NOMO-1 (cell line): ENCODE data around the gene PKN1.
"Not testable (repeated sequence)": the region's sequence is repeated elsewhere in the genome, so short reads cannot be mapped to it uniquely, and the experiment has no call there.

Experiments used
- DNase-seq, 2 experiments: peaks; one replicate each; lab custom pipeline; 2025; ENCODE audit not compliant: unreplicated experiment in 2 of 2; lab: John Stamatoyannopoulos, UW

The PKN1 gene

DNA sequence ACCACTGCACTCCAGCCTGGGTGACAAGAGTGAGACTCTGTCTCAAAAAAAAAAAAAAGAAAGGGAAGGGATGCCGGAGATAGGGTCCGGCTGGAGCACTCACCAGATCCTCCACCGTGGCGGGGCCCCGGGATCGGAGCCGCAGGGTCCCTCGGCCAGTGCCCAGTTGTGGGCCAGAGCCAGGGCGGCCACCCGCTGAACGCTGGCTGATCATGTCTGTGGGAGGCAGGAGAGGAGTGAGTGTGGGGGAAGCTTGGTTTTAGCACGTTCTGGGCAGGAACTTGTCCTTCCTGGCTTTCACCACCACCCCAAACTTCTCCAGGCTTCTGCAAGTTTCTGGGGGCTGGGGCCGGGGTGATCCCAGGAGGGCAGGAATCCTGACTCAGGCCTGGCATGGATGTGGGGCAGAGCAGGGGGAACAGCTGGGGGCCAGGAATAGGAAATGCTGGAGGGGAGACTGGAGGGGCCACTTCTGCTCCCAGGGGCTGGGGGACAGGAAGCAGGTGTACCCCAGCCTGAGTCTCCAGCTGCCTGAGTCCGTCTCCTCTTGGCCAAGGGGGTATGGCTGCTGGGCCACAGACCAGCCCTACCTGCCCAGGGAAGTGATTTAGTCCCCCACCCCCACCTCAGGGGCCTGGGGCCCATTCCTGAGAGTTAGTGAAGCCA, 46.3 kb downstream of the PKN1 start:
- no peak for DNase-seq

DNA sequence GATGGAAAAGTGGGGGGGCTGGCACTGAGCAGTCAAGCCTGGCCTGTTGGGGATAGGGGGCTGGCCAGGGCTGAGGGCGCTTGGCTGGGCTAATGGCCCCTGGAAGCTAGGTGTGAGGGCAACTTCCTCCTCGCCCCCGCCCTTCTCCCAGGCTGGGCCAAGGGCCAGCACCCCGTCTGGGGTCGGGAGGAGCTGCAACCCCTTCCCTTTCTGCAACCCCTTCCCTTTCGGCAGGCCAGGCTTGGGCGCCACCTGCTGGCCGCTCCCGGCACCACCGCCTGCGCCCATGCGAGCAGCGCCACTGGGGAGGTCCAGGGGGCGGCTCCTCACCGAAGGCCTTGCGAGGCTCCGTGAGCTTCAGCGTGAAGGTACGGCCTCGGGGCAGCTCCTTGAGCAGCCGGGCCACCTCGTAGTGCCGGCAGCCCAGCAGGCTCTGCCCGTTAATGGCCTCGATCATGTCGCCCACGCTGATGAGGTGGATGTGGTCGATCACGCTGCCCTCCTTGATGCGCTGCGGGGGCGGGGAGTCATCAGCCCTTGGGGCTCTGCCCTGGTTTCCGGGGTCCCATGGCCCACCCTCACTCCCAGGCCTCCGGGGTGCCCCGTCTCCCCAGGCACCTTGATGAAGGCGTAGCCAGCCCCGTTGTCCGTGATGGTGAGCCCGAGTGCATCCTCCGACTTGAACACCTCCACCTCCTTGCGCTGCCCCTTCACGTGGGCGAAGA, 47.0 kb downstream of the PKN1 start:
- peak; percentile 30 to 53 for DNase-seq

DNA sequence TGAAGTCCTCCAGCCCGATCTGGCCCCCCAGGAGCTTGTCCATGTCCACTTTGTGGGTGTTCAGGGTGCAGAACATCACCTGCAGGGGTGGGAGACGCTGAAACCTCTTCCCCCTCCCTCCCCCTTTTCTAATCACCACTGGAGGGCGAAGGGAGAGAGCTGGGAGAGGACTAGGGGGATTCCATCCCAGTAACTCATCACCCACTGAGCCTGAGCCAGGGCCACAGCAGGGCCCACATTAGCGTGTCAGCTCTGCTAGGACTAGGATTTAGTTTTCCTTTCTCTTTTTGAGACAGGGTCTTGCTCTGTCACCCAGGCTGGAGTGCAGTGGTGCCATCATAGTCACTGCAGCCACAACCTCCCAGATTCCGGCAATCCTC, 47.6 kb downstream of the PKN1 start:
- DNase-seq: no peak

DNA sequence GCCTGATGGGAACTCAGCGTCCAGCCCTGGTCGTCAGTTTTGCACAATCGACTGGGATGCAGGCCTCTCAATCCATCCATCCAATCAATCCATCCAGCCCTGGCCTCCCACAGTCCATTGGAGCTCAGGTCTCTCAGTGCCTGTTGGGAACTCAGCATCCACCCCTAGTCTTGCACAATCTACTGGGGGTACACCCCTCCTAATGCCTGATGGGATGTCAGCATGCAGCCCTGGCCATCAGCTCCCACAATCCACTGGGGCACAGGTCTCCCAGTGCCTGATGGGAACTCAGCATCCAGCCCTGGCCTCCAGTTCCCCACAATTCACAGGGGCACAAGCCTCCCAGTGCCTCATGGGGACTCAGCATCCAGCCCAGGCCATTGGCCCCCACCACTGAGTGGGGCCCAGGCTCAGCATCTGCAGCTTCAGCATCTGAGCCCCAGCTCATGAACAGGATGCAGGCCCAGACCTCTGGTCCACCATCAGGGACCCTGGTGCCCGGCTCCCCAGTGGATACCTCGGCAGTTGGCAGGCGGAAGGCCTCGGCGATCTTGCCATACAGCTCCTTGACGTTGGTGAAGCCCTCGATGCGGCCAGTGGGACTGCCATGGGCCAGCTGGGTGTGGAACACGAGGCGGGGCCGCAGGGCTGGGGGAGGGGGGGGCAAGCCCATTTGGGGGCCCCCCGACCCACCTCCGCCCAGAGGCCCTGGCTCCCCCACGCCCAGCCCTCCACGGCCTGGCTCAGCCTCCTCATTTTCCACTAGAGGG, 49.3 kb downstream of the PKN1 start:
- no peak for DNase-seq

DNA sequence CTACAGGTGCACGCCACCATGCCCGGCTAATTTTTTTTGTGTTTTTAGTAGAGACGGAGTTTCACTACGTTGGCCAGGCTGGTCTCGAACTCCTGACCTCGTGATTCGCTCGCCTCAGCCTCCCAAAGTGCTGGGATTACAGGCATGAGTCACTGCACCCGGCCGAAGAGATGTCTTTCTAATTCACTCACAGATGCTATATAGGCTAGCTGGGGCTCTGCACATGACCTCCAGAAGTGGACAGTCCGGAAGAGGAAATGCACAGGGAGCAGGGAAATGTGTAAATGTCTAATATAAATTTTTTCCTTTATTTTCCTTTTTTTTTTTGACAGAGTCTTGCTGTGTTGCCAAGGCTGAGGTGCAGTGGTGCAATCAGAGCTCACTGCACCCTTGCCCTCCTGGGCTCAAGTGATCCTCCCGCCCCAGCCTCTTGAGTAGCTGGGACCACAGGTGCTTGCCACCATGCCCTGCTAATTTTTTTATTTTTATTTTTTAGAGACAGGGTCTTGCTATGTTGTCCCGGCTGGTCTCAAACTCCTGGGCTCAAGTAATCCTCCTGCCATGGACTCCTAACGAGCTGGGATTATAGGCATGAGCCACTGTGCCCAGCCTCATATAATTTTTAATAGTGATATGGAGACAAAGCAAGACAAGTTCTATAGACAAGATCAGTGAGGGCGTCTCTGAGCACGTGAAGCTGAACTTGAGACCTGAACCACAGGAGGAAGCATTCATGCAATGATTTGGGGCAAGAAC, 54.4 kb downstream of the PKN1 start:
- DNase-seq: no peak

DNA sequence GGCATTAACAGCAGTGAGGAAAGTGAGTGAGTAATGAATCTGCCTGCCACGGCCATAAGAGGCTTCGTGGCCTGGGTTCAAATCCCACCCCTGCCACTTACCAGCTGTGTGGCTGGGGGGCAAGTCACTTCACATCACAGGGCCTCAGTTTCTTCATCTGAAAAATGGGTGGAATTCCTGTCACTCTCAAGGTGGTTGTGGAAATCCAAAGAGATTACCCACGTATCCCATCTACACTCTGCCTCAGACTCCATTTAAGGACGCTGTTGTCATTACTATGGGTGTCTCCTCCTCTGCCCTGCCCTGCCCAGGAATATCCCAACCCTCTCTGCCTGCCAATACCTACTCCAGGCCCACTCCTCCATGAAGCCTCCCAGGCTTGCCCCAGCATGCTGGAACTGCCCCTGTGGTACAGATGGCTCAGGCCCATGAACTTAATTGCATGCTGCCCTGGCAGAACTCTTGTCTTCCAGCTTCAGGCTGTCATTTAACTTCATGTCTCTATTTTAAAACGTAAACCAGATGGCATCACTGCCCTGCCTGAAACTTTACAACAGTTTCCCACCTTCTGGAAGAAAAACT, 59.7 kb downstream of the PKN1 start:
- DNase-seq: no peak

DNA sequence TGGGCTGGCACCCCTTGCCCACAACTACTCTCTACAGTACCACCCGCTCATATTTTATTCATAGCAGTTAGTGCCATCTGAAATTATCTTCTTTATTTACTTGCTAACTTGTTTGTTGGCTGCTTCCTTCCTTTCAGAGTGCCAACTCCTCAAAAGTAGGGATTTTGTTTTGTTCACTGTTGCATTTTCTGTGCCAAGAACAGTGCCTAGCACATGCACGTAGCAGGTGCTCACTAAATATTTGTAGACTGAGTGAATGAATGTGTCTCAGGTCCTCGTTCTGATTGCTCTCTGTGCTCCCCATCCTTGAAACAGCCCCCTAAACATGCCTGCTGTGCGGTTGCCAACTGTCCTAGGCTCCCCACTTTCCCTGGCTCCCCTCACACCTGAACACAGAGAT, 61.3 kb downstream of the PKN1 start:
- DNase-seq: no peak

DNA sequence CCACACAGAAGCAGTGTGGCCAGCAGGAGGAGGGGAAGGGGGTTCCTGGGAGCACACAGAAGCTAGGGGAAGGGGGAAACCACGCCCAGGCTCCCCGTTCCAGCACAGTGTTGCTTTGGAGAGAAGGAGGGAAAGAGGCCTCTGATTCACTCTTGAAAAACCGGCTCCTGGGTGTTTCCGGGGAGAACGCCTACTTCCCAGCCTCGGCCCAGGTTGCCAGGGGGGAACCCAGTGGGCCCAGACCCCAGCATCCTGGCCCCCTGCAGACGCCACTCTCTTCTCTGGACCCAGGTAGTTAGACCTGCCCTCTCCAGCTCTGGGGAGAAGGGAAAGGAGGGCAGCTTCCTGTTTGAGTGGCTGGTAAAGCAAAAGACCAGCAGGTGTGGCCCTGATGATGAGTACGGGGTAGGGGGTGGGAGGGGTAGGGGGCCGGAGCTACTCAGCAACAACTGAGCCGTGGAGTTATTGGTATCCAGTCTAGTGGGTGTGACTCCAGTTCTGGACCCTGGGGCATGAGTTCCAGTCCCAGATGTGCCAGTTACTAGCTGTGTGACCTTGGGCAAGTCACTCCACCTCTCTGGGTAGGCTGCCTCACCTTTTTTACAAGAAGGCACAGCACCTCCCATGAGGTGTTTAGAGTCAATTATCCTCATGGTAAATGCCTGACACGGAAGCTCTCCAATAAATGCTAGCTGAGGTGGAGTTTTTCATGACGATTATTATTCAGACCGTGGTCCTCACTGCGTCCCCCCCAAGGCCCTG, 62.0 kb downstream of the PKN1 start:
- DNase-seq: no peak

DNA sequence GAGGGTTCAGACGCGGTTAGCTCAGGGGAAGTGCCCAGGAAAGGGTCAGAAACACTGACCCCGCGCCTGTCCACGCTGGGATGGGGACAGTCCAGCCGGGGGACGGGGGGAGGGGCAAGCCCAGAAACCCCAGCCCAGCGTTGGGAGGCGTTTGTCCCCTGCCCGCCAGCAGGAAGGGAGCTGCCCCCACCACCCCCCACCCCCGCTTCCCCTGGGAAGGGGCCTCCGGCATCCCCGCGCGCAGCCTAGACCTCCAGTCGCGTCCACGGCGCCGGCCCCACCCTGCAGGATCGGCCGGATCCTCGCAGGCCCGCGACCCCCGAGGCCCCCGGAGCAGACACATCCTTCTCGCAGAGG, 62.5 kb downstream of the PKN1 start:
- DNase-seq: no peak

DNA sequence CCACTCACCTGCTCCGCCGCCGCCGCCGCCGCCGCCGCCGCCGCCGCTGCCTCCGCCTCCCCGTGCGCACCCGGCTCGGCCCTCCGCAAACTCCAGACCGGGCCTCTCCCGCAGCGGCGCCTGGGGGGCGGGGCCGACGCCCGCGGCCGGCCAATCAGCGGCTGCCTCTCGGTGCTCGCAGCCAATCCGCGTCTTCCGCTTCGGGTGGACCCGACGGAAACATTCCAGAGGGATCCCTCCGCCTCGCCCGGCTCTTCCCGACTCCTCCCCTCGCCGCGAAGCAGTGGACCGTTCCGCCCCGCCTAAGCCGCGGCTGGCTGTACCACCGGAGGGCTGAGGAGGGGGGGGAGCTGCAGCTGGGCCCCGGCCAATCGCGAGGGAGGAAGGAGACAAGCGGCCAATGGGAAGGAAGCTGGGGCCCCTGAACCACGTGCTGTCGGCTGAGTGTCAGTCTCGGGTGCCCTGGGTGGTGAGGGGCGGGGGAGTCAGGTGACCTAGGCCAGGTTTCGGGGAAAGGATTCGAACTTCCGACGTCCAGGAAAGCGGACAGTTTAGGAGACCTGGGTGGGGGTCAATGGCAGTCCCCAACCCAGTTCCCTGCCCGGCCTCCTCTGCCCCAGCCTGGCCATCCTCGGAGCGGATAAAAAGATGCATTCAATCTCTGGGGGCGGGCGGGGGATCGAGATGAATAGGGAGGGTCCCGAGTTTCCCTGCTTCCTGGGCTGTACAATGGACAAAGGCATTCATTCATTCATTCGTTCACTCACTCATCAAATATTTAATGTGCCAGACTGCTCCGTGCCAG, 63.1 kb downstream of the PKN1 start, which contains the start of gene GIPC1:
Gene GIPC1 (minus strand): TSS at position 99 of the 805 bp plus-strand sequence. CDS start 13,151 bp downstream, outside the sequence.
- DNase-seq: peak; percentile 84 to 90

DNA sequence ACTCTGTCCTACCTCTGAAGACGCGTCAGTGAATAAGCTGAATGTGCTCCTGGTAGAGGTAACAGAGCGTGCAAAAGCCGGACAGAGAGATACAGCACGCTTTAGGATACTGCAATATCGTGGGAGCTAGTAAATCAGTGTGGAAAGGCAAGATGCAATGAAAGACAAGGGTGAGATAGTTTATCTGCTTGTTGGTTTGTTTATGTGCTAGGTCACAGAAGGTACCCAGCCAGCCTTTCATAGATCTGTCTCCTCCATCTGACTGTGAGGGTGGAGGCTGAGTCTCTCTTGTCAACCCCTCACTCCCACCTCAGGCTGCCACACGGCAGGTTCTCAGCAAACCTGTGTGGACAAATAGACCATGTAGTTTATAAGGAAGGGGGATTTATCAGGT, 63.7 kb downstream of the PKN1 start:
- DNase-seq: no peak

DNA sequence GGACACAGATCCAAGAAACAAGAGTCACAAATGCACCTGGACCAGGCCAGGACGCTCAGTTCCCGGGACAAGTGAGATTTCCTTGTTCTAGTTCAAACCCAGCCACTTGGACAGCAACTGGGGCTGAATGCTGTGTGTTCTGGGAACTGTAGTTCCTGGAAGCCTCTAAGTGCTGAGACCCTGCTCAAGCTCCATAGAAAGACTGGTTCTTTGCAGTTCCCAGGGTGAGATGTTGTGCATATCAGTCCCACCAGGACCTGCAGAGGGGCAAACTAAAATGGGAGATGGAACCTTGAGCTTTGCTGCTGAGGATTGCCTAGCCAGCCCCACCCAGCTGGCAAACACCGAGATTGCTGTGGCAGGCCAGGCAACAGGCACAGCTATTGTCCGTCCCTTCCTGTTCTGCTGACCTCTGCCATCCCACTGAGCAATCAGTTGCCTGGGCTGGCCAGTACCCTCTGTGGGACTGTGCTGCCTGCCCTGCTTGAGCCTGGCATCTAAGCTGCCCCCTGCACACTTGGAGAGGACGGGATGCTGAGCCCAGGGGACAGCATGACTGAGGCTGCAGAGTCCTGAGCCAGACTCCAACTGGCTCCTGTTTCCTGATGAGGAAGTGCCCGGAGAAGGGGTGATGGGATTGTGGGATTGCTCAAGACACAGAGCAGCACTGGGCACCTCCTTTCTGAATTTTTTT, 64.3 kb downstream of the PKN1 start:
- no peak for DNase-seq

DNA sequence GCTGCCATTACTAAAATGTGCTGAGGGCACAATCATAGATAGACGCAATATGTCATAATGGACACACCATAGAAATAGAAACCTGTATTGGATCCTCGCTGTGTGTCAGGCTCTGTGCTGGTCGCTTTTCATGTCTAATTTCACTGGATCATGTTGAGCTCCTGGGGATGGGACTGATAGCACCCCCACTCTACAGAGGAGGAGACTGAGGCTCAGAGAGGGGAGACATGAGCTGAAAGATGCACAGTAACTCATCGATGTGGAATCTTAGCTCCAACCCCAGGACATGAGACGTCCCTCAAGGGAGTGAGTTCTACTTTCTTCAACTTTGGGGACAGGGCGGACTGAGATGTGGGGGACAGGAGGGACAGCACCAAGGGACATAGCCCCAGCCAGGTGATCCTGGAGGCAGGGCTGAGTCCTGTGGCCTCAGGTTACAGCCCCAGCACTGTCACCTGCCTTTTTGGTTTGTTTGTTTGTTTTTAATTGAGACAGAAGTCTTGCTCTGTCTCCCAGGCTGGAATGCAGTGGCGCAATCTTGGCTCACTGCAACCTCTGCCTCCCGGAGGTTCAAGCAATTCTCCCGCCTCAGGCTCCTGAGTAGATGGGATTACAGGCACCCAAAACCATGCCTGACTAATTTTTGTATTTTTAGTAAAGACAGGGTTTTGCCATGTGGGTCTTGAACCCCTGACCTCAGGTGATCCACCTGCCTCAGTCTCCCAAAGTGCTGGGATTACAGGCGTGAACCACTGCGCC, 69.4 kb downstream of the PKN1 start:
- no peak for DNase-seq

DNA sequence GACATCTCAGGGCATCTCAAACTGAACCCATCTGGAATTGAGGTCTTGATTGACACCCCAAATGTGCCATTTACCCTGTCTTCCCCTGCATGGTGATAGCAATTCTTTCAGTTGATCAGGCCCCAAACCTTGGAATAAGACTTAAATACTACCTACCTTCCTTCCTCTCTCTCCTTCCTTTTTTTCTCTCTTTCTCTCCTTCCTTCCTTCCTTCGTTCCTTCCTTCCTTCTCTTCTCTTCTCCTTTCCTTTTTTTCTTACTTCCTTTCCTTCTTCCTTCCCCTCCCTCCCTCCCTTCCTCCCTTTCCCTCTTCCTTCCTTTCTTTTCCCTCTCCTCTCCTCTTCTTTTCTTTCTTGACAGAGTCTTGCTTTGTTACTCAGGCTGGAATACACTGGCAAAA, 70.2 kb downstream of the PKN1 start:
- no peak for DNase-seq

DNA sequence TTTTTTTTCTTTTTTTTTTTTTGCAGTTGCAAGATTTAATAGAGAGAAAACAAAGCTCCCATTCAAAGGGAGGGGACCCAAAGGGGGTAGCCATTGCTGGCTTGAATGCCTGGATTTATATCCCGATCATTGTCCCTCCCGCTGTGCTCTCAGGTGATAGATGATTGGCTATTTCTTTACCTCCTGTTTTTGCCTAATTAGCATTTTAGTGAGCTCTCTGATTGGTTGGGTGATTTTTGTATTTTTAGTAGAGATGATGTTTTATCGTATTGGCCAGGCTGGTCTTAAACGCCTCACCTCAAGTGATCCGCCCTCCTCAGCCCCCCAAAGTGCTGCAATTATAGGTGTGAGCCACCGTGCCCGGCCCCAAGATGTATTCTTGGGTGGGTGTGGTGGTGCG, 71.5 kb downstream of the PKN1 start:
- DNase-seq: not testable (repeated sequence)

DNA sequence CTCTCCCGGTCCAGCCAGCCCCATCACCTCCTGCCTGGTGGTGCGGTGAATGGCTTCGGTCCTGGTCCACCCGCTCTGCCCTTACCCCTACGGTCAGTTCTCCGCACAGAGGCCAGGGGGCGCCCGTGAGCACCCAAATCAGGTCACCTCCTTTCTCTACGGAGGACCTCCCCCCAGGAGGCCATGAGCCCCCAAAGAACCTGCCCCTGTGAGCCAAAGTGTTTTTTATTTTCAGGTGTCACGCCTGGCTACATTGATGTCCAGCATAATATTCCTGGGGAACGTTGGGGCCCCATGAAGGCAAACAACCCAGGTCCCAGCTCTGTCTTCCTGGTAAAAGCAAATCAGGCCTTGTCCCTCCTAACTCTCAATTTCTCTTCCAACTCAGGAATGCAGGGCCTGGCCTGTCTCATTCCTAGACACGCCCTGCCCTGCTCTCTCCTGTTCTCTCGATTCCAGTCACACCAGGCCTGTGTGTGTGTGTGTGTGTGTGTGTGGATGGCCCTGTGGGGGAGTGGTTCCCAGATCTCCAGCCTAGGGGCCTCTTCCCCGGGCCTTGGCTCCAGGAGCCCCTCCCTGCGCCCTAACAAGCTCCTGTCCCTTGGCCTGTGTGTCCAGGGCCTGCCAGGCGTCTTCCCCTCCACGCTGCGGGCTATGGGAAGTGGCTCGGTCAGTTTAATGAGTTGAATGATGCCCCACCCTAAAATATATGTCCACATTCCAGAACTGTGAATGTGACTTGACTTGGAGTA, 72.6 kb downstream of the PKN1 start:
- DNase-seq: peak in 1 of 2 experiments; percentile 30
